Measurements from ENCODE around the gene SDK1.

Gene SDK1

DNA sequence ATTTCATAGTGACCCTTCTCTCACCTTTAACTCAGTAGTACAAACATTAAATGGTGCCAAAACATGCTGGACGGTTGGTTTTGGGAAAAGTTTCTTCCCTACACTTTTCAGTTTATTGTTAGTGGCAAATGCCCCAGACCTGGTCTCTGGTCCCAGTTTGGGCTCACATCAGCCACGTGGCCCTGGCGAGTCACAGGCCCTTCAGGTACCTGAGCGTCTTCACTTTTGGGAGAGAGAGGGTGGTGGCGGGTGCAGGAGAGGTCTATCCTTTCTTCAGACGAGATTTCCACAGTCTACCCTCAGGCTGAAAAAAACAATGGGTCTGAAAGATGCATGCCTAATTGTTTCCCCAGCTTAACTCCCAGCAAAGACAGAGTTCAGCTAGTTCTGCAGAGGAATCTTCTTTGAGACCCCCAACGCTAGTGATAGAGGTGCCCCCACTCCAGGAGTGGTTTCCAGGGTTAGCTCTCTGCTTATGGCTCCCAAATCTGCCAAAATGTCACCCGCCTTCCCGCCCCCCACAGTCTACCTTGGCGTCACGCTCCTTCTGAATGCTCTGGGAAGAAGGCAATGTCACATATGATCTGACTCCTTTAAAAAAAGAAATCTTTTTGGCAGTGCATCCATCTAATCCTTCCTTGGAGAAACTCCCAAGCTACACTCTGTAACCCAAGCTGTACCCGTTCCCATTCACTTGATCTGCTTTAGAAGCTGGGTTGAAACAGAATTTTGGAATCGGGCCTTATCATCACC lies 996.3 kb downstream of the SDK1 start (continued):
- TF ChIP-seq OVOL3 (tag by site-specific recombination; IDR thresholded peaks at IDR 0.05) = no peak
- TF ChIP-seq, protein P1, sequence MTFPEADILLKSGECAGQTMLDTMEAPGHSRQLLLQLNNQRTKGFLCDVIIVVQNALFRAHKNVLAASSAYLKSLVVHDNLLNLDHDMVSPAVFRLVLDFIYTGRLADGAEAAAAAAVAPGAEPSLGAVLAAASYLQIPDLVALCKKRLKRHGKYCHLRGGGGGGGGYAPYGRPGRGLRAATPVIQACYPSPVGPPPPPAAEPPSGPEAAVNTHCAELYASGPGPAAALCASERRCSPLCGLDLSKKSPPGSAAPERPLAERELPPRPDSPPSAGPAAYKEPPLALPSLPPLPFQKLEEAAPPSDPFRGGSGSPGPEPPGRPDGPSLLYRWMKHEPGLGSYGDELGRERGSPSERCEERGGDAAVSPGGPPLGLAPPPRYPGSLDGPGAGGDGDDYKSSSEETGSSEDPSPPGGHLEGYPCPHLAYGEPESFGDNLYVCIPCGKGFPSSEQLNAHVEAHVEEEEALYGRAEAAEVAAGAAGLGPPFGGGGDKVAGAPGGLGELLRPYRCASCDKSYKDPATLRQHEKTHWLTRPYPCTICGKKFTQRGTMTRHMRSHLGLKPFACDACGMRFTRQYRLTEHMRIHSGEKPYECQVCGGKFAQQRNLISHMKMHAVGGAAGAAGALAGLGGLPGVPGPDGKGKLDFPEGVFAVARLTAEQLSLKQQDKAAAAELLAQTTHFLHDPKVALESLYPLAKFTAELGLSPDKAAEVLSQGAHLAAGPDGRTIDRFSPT (tag by site-specific recombination; IDR thresholded peaks at IDR 0.05) = no peak
- TF ChIP-seq, protein P2, sequence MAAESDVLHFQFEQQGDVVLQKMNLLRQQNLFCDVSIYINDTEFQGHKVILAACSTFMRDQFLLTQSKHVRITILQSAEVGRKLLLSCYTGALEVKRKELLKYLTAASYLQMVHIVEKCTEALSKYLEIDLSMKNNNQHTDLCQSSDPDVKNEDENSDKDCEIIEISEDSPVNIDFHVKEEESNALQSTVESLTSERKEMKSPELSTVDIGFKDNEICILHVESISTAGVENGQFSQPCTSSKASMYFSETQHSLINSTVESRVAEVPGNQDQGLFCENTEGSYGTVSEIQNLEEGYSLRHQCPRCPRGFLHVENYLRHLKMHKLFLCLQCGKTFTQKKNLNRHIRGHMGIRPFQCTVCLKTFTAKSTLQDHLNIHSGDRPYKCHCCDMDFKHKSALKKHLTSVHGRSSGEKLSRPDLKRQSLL (tag by site-specific recombination; IDR thresholded peaks at IDR 0.05) = no peak
- TF ChIP-seq, protein P3, sequence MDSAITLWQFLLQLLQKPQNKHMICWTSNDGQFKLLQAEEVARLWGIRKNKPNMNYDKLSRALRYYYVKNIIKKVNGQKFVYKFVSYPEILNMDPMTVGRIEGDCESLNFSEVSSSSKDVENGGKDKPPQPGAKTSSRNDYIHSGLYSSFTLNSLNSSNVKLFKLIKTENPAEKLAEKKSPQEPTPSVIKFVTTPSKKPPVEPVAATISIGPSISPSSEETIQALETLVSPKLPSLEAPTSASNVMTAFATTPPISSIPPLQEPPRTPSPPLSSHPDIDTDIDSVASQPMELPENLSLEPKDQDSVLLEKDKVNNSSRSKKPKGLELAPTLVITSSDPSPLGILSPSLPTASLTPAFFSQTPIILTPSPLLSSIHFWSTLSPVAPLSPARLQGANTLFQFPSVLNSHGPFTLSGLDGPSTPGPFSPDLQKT (IDR thresholded peaks at IDR 0.05; ENCODE audit: borderline replicate concordance, low read depth, low read length) = no peak

DNA sequence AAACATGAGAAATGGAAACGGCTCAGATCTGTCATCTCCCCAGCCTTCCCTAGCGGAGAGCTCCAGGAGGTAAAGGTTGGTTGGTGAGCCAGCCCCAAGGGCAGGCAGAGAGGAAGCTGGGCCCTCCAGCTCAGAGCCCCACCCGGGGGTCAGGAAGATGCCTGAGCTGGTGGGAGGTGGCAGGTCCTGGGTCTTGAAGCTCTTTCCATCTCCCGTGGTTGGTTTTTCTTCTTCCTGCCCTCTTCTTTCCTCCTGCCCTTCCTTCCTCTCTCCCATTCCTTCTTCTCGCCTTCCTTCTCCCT lies 996.8 kb downstream of the SDK1 start:
- H3K4me3 ChIP-seq (ENCODE audit: low read depth, low read length) = no peak overlapping the region
- H3K9me3 ChIP-seq (ENCODE audit: control insufficient read depth, insufficient read depth, low read depth, low read length) = no peaks in the 10 kb centered on the region
- no peaks in the 10 kb centered on the region for H3K4me1 ChIP-seq (ENCODE audit: control insufficient read depth, insufficient read depth, low read length)
- H3K36me3 ChIP-seq (ENCODE audit: control insufficient read depth in 2 of 2, insufficient read depth in 1 of 2, low read length in 2 of 2) = no peaks in the 10 kb centered on the region
- TF ChIP-seq, protein P4, sequence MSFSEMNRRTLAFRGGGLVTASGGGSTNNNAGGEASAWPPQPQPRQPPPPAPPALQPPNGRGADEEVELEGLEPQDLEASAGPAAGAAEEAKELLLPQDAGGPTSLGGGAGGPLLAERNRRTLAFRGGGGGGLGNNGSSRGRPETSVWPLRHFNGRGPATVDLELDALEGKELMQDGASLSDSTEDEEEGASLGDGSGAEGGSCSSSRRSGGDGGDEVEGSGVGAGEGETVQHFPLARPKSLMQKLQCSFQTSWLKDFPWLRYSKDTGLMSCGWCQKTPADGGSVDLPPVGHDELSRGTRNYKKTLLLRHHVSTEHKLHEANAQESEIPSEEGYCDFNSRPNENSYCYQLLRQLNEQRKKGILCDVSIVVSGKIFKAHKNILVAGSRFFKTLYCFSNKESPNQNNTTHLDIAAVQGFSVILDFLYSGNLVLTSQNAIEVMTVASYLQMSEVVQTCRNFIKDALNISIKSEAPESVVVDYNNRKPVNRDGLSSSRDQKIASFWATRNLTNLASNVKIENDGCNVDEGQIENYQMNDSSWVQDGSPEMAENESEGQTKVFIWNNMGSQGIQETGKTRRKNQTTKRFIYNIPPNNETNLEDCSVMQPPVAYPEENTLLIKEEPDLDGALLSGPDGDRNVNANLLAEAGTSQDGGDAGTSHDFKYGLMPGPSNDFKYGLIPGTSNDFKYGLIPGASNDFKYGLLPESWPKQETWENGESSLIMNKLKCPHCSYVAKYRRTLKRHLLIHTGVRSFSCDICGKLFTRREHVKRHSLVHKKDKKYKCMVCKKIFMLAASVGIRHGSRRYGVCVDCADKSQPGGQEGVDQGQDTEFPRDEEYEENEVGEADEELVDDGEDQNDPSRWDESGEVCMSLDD (tag by site-specific recombination; IDR thresholded peaks at IDR 0.05) = no peak
- TF ChIP-seq ZNF221 (tag by site-specific recombination; IDR thresholded peaks at IDR 0.05; ENCODE audit: borderline replicate concordance) = no peak
- no peak for TF ChIP-seq GLI4 (tag by site-specific recombination; IDR thresholded peaks at IDR 0.05)
- POLR2A ChIA-PET = no interaction called here
- CTCF ChIA-PET = interaction anchor here (1.4 kb wide), 1 partner anchor 334 kb away, joined by 5 read pairs; no protein-coding TSS in a partner anchor
- H3K27ac ChIP-seq (ENCODE audit: extremely low read depth, low read depth, low read length) = no peak overlapping the region

DNA sequence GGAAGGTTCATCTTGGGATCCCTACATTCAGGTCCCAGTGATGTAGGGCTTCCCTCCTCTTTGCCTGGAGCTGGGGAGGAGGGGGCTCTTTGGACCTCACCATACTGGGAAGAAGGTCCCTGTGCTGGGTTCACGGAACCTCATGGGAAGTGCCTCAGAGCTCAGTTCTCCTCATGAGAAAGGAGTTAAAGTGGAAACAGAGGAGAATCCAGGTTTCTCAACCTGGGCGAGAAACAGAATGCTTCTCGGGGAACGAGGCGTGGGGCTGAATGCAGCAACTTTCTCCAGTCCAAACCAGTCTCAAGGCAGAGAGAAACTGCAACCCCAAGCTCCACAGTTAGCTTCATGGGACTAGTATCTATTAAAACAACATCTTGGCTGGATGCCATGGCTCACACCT lies 998.4 kb downstream of the SDK1 start:
- Histone ChIP-seq H3K27ac (ENCODE audit: extremely low read depth, low read depth, low read length) (no peak overlapping the region), H3K4me3 (ENCODE audit: low read depth, low read length) (no peak overlapping the region), H3K4me1 (ENCODE audit: control insufficient read depth, insufficient read depth, low read length) (no peaks in the 10 kb centered on the region), H3K9me3 (ENCODE audit: control insufficient read depth, insufficient read depth, low read depth, low read length) (no peaks in the 10 kb centered on the region), H3K36me3 (ENCODE audit: control insufficient read depth in 2 of 2, insufficient read depth in 1 of 2, low read length in 2 of 2) (no peaks in the 10 kb centered on the region)
- CTCF ChIA-PET = no interaction called here
- POLR2A ChIA-PET = no interaction called here
- TF ChIP-seq ZSCAN23 (tag by site-specific recombination; IDR thresholded peaks at IDR 0.05) (no peak), ZNF248 (tag by site-specific recombination; IDR thresholded peaks at IDR 0.05) (no peak), ZBTB1 (tag by site-specific recombination; IDR thresholded peaks at IDR 0.05) (no peak), YY1 (tag by site-specific recombination; IDR thresholded peaks at IDR 0.05) (no peak), ZNF350 (tag by site-specific recombination; IDR thresholded peaks at IDR 0.05) (no peak), BCL11A (tag by site-specific recombination; IDR thresholded peaks at IDR 0.05; ENCODE audit: low read depth) (no peak)
- TF ChIP-seq, protein P5, sequence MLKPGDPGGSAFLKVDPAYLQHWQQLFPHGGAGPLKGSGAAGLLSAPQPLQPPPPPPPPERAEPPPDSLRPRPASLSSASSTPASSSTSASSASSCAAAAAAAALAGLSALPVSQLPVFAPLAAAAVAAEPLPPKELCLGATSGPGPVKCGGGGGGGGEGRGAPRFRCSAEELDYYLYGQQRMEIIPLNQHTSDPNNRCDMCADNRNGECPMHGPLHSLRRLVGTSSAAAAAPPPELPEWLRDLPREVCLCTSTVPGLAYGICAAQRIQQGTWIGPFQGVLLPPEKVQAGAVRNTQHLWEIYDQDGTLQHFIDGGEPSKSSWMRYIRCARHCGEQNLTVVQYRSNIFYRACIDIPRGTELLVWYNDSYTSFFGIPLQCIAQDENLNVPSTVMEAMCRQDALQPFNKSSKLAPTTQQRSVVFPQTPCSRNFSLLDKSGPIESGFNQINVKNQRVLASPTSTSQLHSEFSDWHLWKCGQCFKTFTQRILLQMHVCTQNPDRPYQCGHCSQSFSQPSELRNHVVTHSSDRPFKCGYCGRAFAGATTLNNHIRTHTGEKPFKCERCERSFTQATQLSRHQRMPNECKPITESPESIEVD (tag by site-specific recombination; IDR thresholded peaks at IDR 0.05) = no peak

All from HEK293 (cell line).